ENCODE data around the gene GMPPB.

DNA sequence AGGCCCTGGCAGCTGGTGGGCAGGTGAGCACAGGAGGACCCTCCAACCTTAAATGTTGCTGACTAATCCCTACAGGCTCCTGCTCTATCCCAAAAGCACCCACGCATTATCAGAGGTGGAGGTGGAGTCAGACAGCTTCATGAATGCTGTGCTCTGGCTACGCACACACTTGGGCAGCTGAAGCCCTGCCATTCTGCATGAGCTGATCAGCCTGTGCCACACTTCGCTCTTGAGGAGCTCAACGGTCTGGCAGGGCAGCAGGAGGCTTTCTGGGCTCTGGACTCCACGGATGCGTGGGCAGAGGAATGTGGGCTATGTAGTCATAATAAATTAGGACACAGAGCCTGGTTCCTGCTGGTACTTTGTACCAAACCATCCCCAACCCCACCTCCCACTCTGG is 40.6 kb downstream of the GMPPB start:
- TF ChIP-seq, protein P1, sequence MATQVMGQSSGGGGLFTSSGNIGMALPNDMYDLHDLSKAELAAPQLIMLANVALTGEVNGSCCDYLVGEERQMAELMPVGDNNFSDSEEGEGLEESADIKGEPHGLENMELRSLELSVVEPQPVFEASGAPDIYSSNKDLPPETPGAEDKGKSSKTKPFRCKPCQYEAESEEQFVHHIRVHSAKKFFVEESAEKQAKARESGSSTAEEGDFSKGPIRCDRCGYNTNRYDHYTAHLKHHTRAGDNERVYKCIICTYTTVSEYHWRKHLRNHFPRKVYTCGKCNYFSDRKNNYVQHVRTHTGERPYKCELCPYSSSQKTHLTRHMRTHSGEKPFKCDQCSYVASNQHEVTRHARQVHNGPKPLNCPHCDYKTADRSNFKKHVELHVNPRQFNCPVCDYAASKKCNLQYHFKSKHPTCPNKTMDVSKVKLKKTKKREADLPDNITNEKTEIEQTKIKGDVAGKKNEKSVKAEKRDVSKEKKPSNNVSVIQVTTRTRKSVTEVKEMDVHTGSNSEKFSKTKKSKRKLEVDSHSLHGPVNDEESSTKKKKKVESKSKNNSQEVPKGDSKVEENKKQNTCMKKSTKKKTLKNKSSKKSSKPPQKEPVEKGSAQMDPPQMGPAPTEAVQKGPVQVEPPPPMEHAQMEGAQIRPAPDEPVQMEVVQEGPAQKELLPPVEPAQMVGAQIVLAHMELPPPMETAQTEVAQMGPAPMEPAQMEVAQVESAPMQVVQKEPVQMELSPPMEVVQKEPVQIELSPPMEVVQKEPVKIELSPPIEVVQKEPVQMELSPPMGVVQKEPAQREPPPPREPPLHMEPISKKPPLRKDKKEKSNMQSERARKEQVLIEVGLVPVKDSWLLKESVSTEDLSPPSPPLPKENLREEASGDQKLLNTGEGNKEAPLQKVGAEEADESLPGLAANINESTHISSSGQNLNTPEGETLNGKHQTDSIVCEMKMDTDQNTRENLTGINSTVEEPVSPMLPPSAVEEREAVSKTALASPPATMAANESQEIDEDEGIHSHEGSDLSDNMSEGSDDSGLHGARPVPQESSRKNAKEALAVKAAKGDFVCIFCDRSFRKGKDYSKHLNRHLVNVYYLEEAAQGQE (IDR thresholded peaks at IDR 0.05; ENCODE audit: insufficient replicate concordance, low read depth) = no peak
- TF ChIP-seq CTCF (IDR thresholded peaks at IDR 0.05; ENCODE audit: insufficient read depth, low read length) (no peak), POLR2AphosphoS5 (IDR thresholded peaks at IDR 0.05; ENCODE audit: low read depth) (no peak), GABPA (IDR thresholded peaks at IDR 0.05; ENCODE audit: low read depth) (no peak), SPI1 (IDR thresholded peaks at IDR 0.05; ENCODE audit: borderline replicate concordance, low read depth) (no peak)
